ENCODE results near the gene SHROOM3. TPM values are rescaled to one million over a fixed set of nuclear protein-coding genes. Genes with fewer than 3 reads are reported as not detected.

SHROOM3 gene
- total RNA-seq, 1 experiment from 2014 or later: 27.6 TPM

DNA sequence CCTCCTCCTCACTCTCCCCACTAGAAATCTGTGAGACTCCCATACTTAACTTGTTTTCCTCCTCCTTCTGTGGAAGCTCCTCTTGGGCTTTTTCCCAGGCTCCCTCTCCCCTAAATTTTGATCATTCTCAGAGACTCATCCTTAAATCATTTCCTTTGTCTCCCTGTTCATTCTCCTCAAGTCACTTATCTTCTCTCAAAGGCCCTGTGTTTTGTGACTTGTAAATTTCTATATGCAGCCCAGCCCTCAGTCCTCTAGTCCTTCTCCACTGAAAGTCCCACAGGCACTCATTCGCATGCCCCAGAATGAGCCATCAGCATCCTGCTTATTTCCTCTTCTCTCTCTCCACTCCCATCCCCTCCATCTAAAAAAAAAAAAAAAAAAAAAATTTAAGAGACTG, 291.1 kb downstream of the SHROOM3 start:
- no peaks in the 10 kb centered on the region for H3K27me3 Mint-ChIP-seq (ENCODE audit: low read depth)
- H3K4me2 ChIP-seq (ENCODE audit: insufficient read depth, insufficient read length, low read length): no peak overlapping the region
- no peak overlapping the region for H3K23ac ChIP-seq (ENCODE audit: insufficient read length, low read depth, low read length)
- H3K9me3 ChIP-seq (ENCODE audit: control insufficient read depth, low read depth, low read length): no peaks in the 10 kb centered on the region
- H3K4ac ChIP-seq (ENCODE audit: low read depth, low read length): no peak overlapping the region
- peak overlapping the region; percentile 16 to 50 (median 21); a peak in 6 of 7 replicates for H3K27ac Mint-ChIP-seq
- H3K56ac ChIP-seq (ENCODE audit: insufficient read length, low read depth, low read length): no peak overlapping the region
- no peak overlapping the region for H3K14ac ChIP-seq (ENCODE audit: insufficient read depth, low read length)
- TF ChIP-seq, protein P1, sequence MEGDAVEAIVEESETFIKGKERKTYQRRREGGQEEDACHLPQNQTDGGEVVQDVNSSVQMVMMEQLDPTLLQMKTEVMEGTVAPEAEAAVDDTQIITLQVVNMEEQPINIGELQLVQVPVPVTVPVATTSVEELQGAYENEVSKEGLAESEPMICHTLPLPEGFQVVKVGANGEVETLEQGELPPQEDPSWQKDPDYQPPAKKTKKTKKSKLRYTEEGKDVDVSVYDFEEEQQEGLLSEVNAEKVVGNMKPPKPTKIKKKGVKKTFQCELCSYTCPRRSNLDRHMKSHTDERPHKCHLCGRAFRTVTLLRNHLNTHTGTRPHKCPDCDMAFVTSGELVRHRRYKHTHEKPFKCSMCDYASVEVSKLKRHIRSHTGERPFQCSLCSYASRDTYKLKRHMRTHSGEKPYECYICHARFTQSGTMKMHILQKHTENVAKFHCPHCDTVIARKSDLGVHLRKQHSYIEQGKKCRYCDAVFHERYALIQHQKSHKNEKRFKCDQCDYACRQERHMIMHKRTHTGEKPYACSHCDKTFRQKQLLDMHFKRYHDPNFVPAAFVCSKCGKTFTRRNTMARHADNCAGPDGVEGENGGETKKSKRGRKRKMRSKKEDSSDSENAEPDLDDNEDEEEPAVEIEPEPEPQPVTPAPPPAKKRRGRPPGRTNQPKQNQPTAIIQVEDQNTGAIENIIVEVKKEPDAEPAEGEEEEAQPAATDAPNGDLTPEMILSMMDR (conservative IDR thresholded peaks at IDR 0.05): no peak
- no CpG with 5 or more reads among the region's 1 CpG for WGBS (ENCODE audit: extremely low coverage, insufficient read length, low lambda C conversion rate)
- H3K79me2 ChIP-seq (ENCODE audit: insufficient read depth, low read length): peaks cover 5% of the 10 kb centered on the region; the same call in 1 of the 2 replicates
- no peak overlapping the region for H2BK120ac ChIP-seq (ENCODE audit: low read depth, low read length, poor library complexity, severe bottlenecking)
- H2BK15ac ChIP-seq (ENCODE audit: low read depth, low read length): no peak overlapping the region
- peaks cover 2% of the 10 kb centered on the region for H4K20me1 ChIP-seq (ENCODE audit: control insufficient read depth, insufficient read depth, insufficient read length)
- no peak overlapping the region for H4K5ac ChIP-seq (ENCODE audit: insufficient read length, low read depth, low read length)
- no peak overlapping the region for H3K4me3 Mint-ChIP-seq
- H3K23me2 ChIP-seq (ENCODE audit: insufficient read length, low read depth, low read length, poor library complexity, severe bottlenecking): no peaks in the 10 kb centered on the region
- no peaks in the 10 kb centered on the region for H3K27me3 ChIP-seq (ENCODE audit: insufficient read depth, low read length)
- H3K27ac ChIP-seq (ENCODE audit: insufficient read length, low read depth, low read length): no peak overlapping the region
- peaks cover 12 to 26% (median 14%) of the 10 kb centered on the region in 3 experiments; a peak in 6 of 7 replicates for H3K36me3 Mint-ChIP-seq (ENCODE audit: insufficient read depth in 1 of 3, low read depth in 3 of 3)
- H2AK5ac ChIP-seq (ENCODE audit: insufficient read length, low read length): no peak overlapping the region
- H2BK5ac ChIP-seq (ENCODE audit: insufficient read length, low read length): no peak overlapping the region
- H3K79me1 ChIP-seq (ENCODE audit: insufficient read depth, low read depth, low read length, poor library complexity, severe bottlenecking): peaks cover 7% of the 10 kb centered on the region
- no peaks in the 10 kb centered on the region for H3K9me3 Mint-ChIP-seq
- no peak overlapping the region for H2AFZ ChIP-seq (ENCODE audit: low read length)
- H2BK12ac ChIP-seq (ENCODE audit: insufficient read length, low read depth, low read length): no peak overlapping the region
- H3K4me1 ChIP-seq (ENCODE audit: insufficient read depth, low read length): peaks cover 14% of the 10 kb centered on the region; the same call in 1 of the 2 replicates
- no peak for DNase-seq
- H4K8ac ChIP-seq (replicated peaks; ENCODE audit: insufficient read length, low read depth, low read length): no peak overlapping the region
- no peak overlapping the region for H2BK20ac ChIP-seq (ENCODE audit: low read depth, low read length, poor library complexity, severe bottlenecking)
- no peak overlapping the region for H3K18ac ChIP-seq (ENCODE audit: insufficient read length, low read depth, low read length)
- peaks cover 64 to 67% of the 10 kb centered on the region in 2 experiments for H3K4me1 Mint-ChIP-seq
- H3K9ac ChIP-seq (ENCODE audit: extremely low read depth, insufficient read length, low read length): no peak overlapping the region
- H3T11ph ChIP-seq (ENCODE audit: low read length): no peak overlapping the region
- H4K91ac ChIP-seq (ENCODE audit: insufficient read length, low read depth, low read length): no peak overlapping the region
